ENCODE results near the gene BPIFB4. TPM values are rescaled to one million over a fixed set of nuclear protein-coding genes. Genes with fewer than 3 reads are reported as not detected.

BPIFB4 gene
- total and polyA plus RNA-seq, 2 donors (not counting 3 experiments of a cell fraction or from before 2014, with no cell fraction given): not detected

DNA sequence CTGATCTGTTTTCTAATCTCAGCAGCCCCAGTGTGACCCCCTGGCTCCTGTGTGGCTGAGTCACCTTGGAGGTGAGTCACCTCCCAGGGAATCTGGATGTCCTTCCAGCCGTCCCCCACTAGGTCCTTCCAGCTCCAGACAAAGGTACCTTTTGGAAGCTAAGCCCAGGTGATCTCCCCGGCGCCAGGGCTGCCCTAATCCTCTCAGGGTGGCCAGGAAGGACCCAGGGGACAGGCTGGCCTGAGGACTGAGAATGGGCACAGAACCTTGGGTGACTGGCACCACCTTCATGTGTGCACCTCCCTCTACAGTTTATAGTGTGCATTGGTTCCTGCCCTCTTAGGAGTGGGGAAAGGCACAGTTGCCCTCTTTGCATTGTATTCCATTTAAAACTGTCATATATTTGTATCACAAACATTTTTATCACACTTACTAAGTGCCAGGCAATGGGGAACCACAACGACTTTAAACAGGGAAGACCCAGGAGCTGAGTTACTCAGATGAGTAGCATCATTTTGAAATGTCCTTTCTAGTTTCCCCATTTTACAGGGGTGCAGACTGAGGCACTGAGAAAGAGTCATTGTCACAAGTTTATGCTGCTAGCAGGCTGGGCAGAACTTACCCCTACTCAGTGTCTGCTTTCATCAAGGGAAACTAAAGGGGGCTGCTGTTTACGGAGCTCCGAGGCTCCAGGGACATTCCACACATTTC is 2.6 kb upstream of the BPIFB4 start:
- CTCF ChIA-PET: interaction anchor here (1.0 to 1.7 kb wide), 2 partner anchors 10 to 175 kb away, joined by 3 to 8 read pairs; no protein-coding TSS in a partner anchor
- no peaks in the 10 kb centered on the region for H3K4me1 ChIP-seq (ENCODE audit: control insufficient read depth, extremely low read depth, insufficient read depth, low read length)
- POLR2A ChIA-PET: no interaction called here
- dilution Hi-C loops (cut with MboI; ENCODE audit: extremely low pct_ligation_motif_present, low sequenced_read_pairs): no loop called here
- no peak overlapping the region for H3K4me3 ChIP-seq (replicated peaks in 1 of 3; ENCODE audit: insufficient read depth in 1 of 3, low read depth in 1 of 3, low read length in 3 of 3)
- H4K20me1 ChIP-seq (replicated peaks; ENCODE audit: control insufficient read depth, extremely low read depth, insufficient read depth, low read length): no peaks in the 10 kb centered on the region
- intact Hi-C loops (cut with micrococcal nuclease): no loop called here
- no peaks in the 10 kb centered on the region for H3K36me3 ChIP-seq (ENCODE audit: control insufficient read depth in 2 of 2, extremely low read depth in 1 of 2, insufficient read depth in 2 of 2, low read length in 2 of 2)
- H2AFZ ChIP-seq (ENCODE audit: low read depth, low read length): no peak overlapping the region
- FAIRE-seq: peak; percentile 31
- H3K9me3 ChIP-seq (replicated peaks; ENCODE audit: control insufficient read depth, insufficient read depth, low read length): no peaks in the 10 kb centered on the region
- H3K9me1 ChIP-seq (replicated peaks; ENCODE audit: control insufficient read depth, extremely low read depth, insufficient read depth, low read length): no peaks in the 10 kb centered on the region
- BruUV-seq (replicated peaks): no TSS peak
- no peaks in the 10 kb centered on the region for H3K79me2 ChIP-seq (ENCODE audit: control insufficient read depth, insufficient read depth, low read length)
- H3K27ac ChIP-seq (ENCODE audit: insufficient read depth, low read depth, low read length): no peak overlapping the region
- H3K27me3 ChIP-seq (ENCODE audit: control insufficient read depth in 2 of 2, insufficient read depth in 2 of 2, low read length in 2 of 2): no peaks in the 10 kb centered on the region
- DNase-seq (ENCODE audit: low read depth, low spot score): no peak
- H3K4me2 ChIP-seq (ENCODE audit: insufficient read depth, low read length): no peak overlapping the region
- H3K9ac ChIP-seq (replicated peaks; ENCODE audit: extremely low read depth, insufficient read depth, low read length): no peak overlapping the region
- TF ChIP-seq FOS (IDR thresholded peaks at IDR 0.05; ENCODE audit: borderline replicate concordance, insufficient read depth, low read length) (no peak), JUN (IDR thresholded peaks at IDR 0.05; ENCODE audit: borderline replicate concordance, insufficient read depth, insufficient read length, low read depth) (no peak), MYC (IDR thresholded peaks at IDR 0.05; ENCODE audit: low read depth, low read length) (no peak), GATA2 (IDR thresholded peaks at IDR 0.05; ENCODE audit: insufficient read depth, insufficient read length, low read depth, low read length) (no peak), EZH2 (IDR thresholded peaks at IDR 0.05; ENCODE audit: borderline replicate concordance, low read depth, low read length, severe bottlenecking) (no peak), POLR2AphosphoS5 (IDR thresholded peaks at IDR 0.05; ENCODE audit: insufficient read depth, low read depth, low read length) (no peak)
- TF ChIP-seq, protein P1, sequence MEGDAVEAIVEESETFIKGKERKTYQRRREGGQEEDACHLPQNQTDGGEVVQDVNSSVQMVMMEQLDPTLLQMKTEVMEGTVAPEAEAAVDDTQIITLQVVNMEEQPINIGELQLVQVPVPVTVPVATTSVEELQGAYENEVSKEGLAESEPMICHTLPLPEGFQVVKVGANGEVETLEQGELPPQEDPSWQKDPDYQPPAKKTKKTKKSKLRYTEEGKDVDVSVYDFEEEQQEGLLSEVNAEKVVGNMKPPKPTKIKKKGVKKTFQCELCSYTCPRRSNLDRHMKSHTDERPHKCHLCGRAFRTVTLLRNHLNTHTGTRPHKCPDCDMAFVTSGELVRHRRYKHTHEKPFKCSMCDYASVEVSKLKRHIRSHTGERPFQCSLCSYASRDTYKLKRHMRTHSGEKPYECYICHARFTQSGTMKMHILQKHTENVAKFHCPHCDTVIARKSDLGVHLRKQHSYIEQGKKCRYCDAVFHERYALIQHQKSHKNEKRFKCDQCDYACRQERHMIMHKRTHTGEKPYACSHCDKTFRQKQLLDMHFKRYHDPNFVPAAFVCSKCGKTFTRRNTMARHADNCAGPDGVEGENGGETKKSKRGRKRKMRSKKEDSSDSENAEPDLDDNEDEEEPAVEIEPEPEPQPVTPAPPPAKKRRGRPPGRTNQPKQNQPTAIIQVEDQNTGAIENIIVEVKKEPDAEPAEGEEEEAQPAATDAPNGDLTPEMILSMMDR (IDR thresholded peaks at IDR 0.05; ENCODE audit: extremely low read depth in 1 of 2, insufficient read depth in 1 of 2, low read depth in 1 of 2, low read length in 2 of 2): peak in 1 of 2 donors; percentile 34
